GM12874 (cell line): ENCODE results near the gene SLC25A53.

Experiments
- TF ChIP-seq, protein P1 (sequence below): IDR thresholded peaks from 2 replicates; pipeline ENCODE4 v1.5.1; 2011; ENCODE audit warnings: low read depth, mild to moderate bottlenecking, control low read depth, low read length, moderate library complexity; ENCODE audit not compliant: insufficient read depth

The SLC25A53 gene

DNA sequence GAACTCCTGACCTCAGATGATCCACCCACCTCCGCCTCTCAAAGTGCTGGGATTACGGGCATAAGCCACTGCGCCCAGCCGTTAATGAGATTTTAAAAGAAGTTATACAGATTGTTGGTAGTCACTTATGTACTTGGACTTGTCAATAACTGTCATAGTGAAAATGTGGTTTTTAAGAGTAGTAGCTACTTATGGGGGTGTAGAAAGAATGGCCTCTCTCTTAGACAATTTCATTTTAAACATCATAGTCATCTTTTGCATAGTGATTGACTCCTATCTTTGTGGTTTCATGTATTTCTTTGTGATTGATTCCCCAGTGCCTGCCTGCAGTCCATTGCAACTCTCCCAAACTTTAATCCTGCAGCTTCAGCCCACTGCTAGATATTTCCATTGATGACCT lies 26.9 kb upstream of the SLC25A53 start:
- TF ChIP-seq, protein P1, sequence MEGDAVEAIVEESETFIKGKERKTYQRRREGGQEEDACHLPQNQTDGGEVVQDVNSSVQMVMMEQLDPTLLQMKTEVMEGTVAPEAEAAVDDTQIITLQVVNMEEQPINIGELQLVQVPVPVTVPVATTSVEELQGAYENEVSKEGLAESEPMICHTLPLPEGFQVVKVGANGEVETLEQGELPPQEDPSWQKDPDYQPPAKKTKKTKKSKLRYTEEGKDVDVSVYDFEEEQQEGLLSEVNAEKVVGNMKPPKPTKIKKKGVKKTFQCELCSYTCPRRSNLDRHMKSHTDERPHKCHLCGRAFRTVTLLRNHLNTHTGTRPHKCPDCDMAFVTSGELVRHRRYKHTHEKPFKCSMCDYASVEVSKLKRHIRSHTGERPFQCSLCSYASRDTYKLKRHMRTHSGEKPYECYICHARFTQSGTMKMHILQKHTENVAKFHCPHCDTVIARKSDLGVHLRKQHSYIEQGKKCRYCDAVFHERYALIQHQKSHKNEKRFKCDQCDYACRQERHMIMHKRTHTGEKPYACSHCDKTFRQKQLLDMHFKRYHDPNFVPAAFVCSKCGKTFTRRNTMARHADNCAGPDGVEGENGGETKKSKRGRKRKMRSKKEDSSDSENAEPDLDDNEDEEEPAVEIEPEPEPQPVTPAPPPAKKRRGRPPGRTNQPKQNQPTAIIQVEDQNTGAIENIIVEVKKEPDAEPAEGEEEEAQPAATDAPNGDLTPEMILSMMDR, result no peak

DNA sequence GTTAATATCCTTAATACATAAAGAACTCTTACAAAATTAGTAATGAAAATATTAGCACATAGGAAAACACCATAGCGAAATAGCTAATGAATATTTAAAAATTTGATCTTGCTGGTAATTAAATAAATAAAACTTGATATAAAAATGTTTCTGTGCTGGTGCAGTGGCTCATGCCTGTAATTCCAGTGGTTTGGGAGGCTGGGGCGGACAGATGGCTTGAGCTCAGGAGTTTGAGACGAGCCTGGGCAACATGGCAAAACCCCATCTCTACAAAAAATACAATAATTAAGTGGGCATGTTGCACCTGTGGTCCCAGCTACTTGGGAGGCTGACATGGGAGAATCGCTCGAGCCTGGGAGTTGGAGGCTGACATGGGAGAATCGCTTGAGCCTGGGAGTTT lies 17.0 kb upstream of the SLC25A53 start:
- TF ChIP-seq, protein P1, result no peak

DNA sequence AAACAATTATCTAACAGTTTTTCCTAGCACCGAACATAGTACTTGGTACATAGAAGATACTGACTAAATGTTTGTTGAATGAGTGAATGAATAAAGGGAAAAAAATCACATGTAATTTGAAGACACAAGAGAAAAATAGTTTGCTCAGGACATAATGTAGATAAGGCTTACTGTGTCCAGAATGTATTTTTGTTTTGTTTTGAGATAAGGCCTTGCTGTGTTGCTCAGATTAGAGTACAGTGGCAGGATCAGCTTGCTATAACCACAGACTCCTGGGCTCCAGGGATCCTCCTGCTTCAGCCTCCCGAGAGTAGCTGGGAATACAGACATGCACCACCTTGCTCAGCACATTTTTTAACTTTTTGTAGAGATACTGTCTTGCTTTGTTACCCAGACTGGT lies 16.0 kb upstream of the SLC25A53 start:
- TF ChIP-seq, protein P1, result no peak

DNA sequence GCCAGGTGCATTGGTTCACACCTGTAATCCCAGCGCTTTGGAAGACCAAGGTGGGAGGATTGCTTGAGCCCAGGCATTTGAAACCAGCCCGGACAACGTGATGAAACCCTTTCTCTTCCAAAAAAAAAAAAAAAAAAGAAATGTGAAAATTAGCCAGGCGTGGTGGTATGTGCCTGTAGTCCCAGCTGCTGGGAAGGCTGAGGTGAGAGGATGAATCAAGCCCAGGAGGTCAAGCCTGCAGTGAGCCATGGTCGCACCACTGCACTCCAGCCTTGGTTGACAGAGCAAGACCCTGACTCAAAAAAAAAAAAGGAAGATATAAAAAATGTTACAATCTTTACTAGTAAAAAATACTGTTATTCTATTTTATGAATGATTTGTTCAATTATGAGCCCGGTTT lies 15.3 kb upstream of the SLC25A53 start:
- TF ChIP-seq, protein P1, result no peak

DNA sequence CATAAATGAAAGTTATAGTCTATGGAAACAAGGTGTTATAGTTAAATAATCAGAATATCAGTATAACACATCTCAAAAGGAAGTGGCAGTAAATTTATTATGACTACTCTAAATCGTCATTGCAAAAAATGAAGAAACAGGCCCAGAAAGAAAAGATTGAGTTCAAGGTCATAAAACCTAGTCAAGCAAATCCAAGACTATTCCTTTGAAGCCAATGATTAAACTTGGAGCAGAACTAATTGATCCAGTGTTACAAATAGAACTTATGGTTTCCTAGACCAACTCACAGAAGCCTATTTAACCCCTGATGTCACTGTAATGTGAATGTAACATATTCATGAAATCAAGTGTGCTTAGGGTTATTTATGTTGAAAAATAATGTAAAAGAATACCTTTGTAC lies 11.3 kb upstream of the SLC25A53 start:
- TF ChIP-seq, protein P1, result no peak

DNA sequence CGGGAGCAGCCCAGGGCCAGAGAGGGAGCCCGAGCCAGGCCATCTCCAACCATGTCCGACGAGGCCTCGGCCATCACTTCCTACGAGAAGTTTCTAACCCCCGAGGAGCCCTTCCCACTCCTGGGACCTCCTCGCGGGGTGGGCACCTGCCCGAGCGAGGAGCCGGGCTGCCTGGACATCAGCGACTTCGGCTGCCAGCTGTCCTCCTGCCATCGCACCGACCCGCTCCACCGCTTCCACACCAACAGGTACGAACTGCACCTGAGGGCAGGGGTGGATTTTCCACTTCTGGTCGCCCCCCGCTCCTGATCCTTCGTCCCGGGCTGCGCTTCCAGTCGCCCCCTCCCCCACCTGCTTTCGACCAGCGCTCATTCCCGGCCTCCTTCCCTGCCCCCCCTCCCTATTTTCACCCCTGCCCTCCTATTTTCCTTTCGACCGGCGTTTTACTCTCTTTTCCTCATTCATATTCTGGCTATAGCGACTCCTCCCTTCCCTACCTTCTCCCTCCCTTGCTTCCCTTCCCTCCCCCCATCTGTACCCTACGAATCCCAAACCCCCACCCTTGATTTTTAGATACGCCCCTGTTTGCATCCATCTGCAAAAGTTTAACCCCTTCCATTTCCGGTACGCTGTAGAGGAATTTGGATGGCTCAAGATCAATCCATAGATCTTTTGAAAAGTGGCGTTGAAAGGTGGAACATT lies 10.1 kb upstream of the SLC25A53 start:
- TF ChIP-seq, protein P1, result no peak

DNA sequence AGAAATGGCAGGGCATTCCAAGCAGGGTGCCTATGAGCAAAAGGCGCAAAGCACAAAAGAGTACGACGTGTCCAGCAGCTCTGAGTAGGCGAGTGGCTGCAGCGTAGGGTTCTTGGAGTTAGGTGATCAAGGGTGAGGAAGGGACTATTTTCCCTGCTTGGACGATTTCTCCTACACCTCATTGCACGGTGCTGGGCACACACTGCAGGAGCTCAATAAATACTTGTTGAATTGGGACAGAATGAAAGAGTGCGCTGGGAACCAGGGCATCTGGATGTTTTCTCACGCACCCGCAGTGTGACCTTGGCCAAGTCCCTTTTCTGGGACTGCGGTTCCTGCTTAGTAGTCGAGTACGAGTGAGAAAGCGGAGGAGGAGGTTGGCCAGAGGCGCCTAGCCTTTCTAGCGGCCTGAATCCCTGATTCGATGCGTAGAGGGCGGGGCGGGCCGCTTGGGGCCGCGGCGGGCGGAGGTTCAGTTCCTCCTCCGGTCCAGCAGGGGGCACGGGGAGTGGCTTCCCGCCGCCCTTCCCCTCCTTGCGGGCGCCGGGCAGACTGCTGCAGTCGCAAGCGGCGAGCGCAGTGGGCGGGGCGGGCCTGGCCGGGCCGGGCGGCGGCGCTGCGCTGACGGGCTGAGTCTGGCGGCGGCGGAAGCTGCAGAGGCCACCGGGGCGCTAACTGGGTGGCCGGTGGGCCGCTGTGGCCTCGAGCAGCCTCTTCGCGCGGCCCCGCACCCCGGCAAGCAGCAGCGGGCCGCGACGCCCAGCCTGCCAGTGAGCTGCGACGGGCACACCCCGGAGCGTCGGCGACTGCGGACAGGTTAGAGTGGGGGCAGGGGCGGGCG lies 9.3 kb upstream of the SLC25A53 start, which contains the start of gene FAM199X:
FAM199X (plus strand) TSS at position 560 of the 841 bp plus-strand sequence. CDS start 333 bp downstream, outside the sequence.
- TF ChIP-seq, protein P1, result peak; percentile 55
